ENCODE data around the gene KNL1. TPM values are rescaled to one million over a fixed set of nuclear protein-coding genes. Genes with fewer than 3 reads are reported as not detected.

KNL1 gene
- total and polyA plus RNA-seq, 2 donors (not counting 3 experiments of a cell fraction or from before 2014, with no cell fraction given) = 4.0 to 31.8 TPM

GRCh38 chr15:40550341-40551037 lies 43.6 kb upstream of the KNL1 start:
- dilution Hi-C loops (cut with MboI; ENCODE audit: extremely low pct_ligation_motif_present, low sequenced_read_pairs) (no loop called here), intact Hi-C loops (cut with micrococcal nuclease) (no loop called here)
- CTCF ChIA-PET = interaction anchor here (1.0 kb wide), 1 partner anchor 9 kb away, joined by 5 read pairs; no protein-coding TSS in a partner anchor
- Histone ChIP-seq H3K79me2 (ENCODE audit: control insufficient read depth, insufficient read depth, low read length) (no peaks in the 10 kb centered on the region), H3K4me3 (replicated peaks in 1 of 3; ENCODE audit: insufficient read depth in 1 of 3, low read depth in 1 of 3, low read length in 3 of 3) (no peak overlapping the region), H3K9me1 (replicated peaks; ENCODE audit: control insufficient read depth, extremely low read depth, insufficient read depth, low read length) (no peaks in the 10 kb centered on the region), H3K9ac (replicated peaks; ENCODE audit: extremely low read depth, insufficient read depth, low read length) (no peak overlapping the region), H3K36me3 (ENCODE audit: control insufficient read depth in 2 of 2, extremely low read depth in 1 of 2, insufficient read depth in 2 of 2, low read length in 2 of 2) (peaks cover 2 to 9% of the 10 kb centered on the region in 2 experiments), H3K27me3 (ENCODE audit: control insufficient read depth in 2 of 2, insufficient read depth in 2 of 2, low read length in 2 of 2) (no peaks in the 10 kb centered on the region), H4K20me1 (replicated peaks; ENCODE audit: control insufficient read depth, extremely low read depth, insufficient read depth, low read length) (no peaks in the 10 kb centered on the region), H3K4me1 (ENCODE audit: control insufficient read depth, extremely low read depth, insufficient read depth, low read length) (no peaks in the 10 kb centered on the region), H3K4me2 (ENCODE audit: insufficient read depth, low read length) (no peak overlapping the region), H2AFZ (ENCODE audit: low read depth, low read length) (no peak overlapping the region), H3K9me3 (replicated peaks; ENCODE audit: control insufficient read depth, insufficient read depth, low read length) (no peaks in the 10 kb centered on the region), H3K27ac (ENCODE audit: insufficient read depth, low read depth, low read length) (no peak overlapping the region)
- no peak for FAIRE-seq
- TF ChIP-seq MYC (IDR thresholded peaks at IDR 0.05; ENCODE audit: low read depth, low read length) = no peak
- no peak for TF ChIP-seq FOS (IDR thresholded peaks at IDR 0.05; ENCODE audit: borderline replicate concordance, insufficient read depth, low read length)
- TF ChIP-seq GATA2 (IDR thresholded peaks at IDR 0.05; ENCODE audit: insufficient read depth, insufficient read length, low read depth, low read length) = no peak
- no peak for TF ChIP-seq EZH2 (IDR thresholded peaks at IDR 0.05; ENCODE audit: borderline replicate concordance, low read depth, low read length, severe bottlenecking)
- TF ChIP-seq CTCF (IDR thresholded peaks at IDR 0.05; ENCODE audit: extremely low read depth in 1 of 2, insufficient read depth in 1 of 2, low read depth in 1 of 2, low read length in 2 of 2) = no peak
- no peak for TF ChIP-seq POLR2AphosphoS5 (IDR thresholded peaks at IDR 0.05; ENCODE audit: insufficient read depth, low read depth, low read length)
- TF ChIP-seq JUN (IDR thresholded peaks at IDR 0.05; ENCODE audit: borderline replicate concordance, insufficient read depth, insufficient read length, low read depth) = no peak
- no peak for TF ChIP-seq POLR2A (IDR thresholded peaks at IDR 0.05; ENCODE audit: low read depth, low read length)
- TF ChIP-seq, protein P1, sequence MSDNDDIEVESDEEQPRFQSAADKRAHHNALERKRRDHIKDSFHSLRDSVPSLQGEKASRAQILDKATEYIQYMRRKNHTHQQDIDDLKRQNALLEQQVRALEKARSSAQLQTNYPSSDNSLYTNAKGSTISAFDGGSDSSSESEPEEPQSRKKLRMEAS (IDR thresholded peaks at IDR 0.05; ENCODE audit: insufficient read depth, insufficient read length) = no peak
- DNase-seq (ENCODE audit: low read depth, low spot score) = no peak
- POLR2A ChIA-PET = no interaction called here
- no TSS peak for BruUV-seq (replicated peaks)

Measured in endothelial cell of umbilical vein (primary cell).